GM18507 (cell line): ENCODE measurements around the gene HERC3.
"Not testable (repeated sequence)": the region's sequence is repeated elsewhere in the genome, so short reads cannot be mapped to it uniquely, and the experiment has no call there.

ENCODE experiments used
- DNase-seq: peaks from one replicate; pipeline ENCODE4 v3.0.0; 2011; ENCODE audit warnings: low read depth; ENCODE audit not compliant: insufficient read length; ENCODE audit errors: extremely low spot score
- FAIRE-seq: peaks from 2 replicates; lab custom pipeline; 2011; peaks lifted over from hg19 to GRCh38; lab: Jason Lieb, UNC

Gene HERC3

GRCh38 chr4:88604978-88605678 lies 12.8 kb downstream of the HERC3 start:
- DNase-seq, result no peak
- FAIRE-seq, result peak; percentile 38

DNA sequence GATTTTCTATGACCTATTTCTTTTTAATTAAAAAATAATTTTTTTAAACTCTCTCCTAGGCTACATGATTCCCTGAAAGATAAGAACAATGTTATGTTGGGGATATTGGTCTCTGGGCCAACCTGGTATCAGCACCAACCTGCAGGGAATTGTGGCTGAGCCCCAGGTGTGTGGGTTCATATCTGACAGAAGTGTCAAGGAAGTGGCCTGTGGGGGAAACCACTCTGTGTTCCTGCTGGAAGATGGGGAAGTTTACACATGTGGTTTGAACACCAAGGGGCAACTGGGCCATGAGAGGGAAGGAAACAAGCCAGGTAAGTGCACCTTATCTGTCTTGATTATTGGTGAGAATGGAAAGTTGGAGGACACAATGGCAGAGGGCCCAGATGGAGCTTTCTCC lies 13.5 kb downstream of the HERC3 start:
- DNase-seq (no peak), FAIRE-seq (no peak)

- no peak for DNase-seq
- FAIRE-seq, result no peak
These were observed 14.6 kb downstream of the HERC3 start for GRCh38 chr4:88606832-88607231.

DNA sequence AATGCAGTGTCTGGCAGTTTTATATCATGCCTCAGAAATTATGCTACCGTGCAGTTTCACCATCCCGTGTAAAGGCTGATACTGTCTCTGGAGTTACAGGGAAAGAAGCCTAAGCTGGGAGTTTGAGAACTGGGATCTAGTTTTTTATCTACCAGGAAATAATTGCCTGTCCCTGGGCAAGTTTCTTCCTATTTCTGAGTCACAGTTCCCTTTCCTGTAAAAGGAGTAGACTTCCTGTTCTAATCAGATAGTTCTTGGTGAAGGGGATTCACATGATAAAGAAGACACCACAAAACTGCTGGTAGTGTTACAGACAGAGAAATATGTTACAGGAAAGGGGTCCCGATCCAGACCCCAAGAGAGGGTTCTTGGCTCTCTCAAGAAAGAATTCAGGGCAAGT lies 17.1 kb downstream of the HERC3 start:
- DNase-seq, result no peak
- FAIRE-seq, result no peak

DNA sequence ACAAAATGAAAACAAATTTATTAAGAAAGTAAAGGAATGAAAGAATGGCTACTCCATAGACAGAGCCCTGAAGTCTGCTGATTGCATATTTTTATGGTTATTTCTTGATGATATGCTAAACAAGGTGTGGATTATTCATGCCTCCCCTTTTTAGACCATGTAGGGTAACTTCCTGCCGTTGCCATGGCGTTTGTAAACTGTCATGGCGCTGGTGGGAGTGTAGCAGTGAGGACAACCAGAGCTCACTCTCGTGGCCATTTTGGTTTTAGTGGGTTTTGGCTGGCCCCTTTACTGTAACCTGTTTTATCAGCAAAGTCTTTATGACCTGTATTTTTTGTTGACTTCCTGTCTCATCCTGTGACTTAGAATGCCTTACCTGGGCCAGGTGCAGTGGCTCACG lies 17.5 kb downstream of the HERC3 start:
- not testable (repeated sequence) for FAIRE-seq, DNase-seq

- no peak for FAIRE-seq
These were observed 18.5 kb downstream of the HERC3 start for GRCh38 chr4:88610771-88611170.

GRCh38 chr4:88613417-88613875 lies 21.2 kb downstream of the HERC3 start:
- no peak for DNase-seq
- peak; percentile 65 for FAIRE-seq

More at GRCh38 chr4:88610771-88611170, 18.5 kb downstream of the HERC3 start:
- no peak for DNase-seq

DNA sequence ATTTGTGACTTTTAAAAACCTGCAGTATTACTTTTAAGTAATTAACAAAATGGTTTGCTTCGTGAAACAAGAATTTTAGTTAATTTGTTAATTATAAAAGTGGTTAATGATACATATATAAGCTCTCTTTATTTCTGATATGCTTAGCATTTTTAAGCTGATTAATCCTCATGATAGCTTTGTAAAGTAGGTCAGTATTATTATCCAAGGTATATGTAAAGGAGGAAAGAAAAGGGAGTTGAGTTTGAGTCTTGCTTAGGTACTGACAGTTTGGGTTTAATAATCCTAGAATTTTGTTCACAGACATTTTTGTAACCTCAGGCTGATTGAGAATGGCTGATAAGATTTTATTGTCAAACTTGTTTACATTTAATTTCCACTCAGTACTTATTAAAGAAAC lies 21.8 kb downstream of the HERC3 start:
- FAIRE-seq, result no peak
- DNase-seq, result no peak

- FAIRE-seq (no peak), DNase-seq (no peak)
These were observed 24.2 kb downstream of the HERC3 start for GRCh38 chr4:88616275-88617150.

GRCh38 chr4:88618782-88619485 lies 26.7 kb downstream of the HERC3 start:
- FAIRE-seq (no peak), DNase-seq (no peak)

DNA sequence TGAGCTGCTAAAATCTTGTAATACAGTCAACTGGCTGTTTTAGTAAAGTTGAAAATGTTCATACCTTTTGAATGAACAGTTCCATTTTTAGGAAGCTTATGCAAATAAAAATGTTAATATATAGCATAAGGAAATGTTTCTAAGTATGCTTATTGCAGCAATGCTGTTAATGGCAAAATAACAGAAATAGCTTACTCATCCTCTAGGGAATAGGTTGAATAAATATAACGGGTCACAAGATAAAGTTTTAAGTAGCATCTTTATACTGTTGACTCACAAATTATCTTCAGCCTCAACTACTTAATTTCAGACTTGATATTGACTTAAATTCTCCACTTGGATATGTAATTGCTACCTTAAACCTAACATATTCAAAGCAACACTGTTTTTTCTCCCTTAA lies 27.7 kb downstream of the HERC3 start:
- FAIRE-seq, result no peak
- no peak for DNase-seq

GRCh38 chr4:88621763-88622327 lies 29.6 kb downstream of the HERC3 start:
- DNase-seq, result no peak
- peak; percentile 44 for FAIRE-seq

DNA sequence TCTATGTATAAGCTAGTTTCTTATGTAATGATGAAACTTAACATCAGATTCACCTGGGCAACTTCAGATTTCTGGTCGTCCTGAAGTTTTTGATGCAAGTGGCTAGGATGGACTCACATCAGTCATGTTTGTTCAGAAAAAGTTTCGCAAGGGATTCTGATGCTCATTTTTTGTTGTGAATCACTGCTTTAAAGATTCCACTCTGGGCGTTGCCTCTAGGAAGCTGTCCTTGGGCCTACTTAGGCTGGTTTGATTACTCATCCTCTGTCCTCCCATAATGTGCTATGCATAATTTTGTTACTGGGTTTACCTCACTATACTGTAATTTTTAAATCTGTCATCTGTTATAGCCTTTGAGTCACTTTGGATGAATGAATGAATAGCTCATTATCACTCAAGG lies 30.8 kb downstream of the HERC3 start:
- FAIRE-seq (no peak), DNase-seq (no peak)

DNA sequence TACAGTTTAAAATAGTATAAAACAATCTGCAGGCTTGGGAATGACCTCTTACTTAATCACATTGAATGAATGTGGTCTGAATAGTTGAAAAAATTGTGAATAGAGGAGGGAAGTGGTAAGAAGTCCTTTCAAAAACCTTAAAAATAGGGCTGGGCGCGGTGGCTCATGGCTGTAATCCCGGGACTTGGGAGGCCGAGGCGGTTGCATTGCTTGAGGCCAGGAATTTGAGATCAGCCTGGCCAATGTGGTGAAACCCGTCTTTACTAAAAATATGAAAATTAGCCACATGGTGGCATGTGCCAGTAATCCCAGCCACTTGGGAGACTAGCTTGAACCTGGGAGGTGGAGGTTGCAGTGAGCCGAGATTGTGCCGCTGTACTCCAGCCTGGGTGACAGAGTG lies 36.5 kb downstream of the HERC3 start:
- DNase-seq (no peak), FAIRE-seq (no peak)

GRCh38 chr4:88629826-88630225 lies 37.5 kb downstream of the HERC3 start:
- no peak for FAIRE-seq
- DNase-seq, result no peak

DNA sequence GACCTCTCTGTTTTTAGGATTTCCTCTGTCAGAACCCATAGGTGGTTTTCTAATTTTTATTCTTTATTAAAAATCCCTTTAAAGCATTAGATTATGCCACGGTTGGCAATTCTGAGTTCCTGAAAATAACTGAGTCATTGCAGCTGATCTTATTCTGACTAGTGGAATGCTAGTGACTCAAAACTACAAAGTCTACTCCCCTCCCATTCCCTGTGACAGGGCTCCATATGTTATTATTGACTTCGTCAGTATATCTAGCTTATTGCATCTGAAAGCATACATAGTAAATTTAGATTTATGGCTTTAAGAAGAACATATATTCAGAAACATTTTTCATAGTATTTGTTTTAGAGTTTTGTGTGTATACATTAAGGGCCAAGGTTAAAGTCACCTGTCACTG lies 38.5 kb downstream of the HERC3 start:
- no peak for FAIRE-seq
- DNase-seq, result no peak

DNA sequence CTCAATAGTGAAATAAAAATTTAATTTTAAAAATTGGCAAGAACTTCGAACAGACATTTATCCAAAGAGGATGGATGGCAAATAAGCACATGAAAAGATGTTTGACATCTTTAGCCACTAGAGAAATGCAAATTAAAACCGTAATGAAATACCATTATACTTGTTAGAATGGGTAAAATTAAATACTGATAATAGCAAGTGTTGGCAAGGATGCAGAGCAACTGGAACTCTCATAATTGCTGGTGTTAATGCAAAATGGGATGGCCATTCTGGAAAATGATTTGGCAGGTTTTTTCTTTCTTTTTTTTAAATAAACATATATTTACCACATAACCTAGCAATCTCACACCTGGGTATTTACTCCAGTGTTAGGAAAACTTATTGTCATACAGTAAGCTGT lies 51.7 kb downstream of the HERC3 start:
- no peak for FAIRE-seq
- no peak for DNase-seq

DNA sequence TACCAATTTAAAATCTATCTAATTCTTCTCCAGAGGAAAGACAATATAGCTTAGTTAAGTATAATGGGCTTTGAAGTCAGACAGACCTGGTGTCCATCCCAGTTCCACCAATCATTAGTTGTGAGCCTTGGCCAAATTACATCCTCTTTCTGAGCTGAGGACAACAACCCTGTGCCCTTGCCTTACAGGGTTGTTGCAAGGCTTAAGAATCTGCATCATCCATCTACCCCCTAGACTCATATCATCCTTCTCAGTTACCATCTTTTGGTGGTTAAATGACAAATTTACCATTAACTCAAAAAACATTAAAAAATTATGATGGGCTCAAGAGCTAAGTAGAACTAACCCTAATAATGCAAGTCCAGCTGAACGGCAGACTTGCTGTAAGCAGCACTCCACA lies 53.7 kb downstream of the HERC3 start:
- FAIRE-seq (no peak), DNase-seq (no peak)

DNA sequence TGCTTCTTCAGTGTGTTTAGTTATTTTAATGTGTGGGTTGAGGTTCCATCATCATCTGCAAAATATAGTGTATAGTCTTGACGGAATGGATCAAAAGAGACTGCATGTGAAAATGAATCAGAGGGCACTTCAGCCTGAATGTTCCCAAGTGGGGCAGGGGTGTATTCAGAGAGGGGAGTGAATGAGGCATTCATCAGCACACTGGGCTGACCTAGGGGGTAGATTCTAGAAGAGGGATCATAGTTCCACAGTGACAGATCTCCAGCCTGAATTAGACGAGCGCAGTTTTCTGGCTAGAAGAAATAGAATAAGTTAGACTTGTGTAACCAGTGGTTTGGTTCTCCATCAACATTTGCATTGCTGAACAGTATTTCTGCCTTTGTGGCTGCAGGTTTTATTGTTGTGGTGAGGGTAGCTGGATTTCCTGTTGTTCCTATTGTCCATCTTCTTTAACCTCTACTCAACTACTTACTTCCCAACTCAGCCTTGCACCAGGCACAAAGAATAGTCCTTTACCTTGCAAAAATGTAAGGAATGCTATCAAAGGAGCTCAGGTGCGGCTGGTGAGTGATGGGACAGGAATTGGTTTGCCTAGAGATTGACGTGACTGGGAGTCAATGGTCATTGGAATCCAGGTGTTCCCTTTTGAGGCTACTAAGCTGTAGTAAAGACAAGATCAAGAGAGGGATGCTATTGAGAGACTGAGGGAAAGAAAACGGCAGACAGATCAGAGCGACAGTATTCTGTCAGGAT lies 54.4 kb downstream of the HERC3 start:
- DNase-seq (no peak), FAIRE-seq (no peak)
